Measurements from ENCODE around the gene MAT2A. TPM values are rescaled to one million over a fixed set of nuclear protein-coding genes. Genes with fewer than 3 reads are reported as not detected.

The MAT2A gene
- total RNA-seq (2011; cell fraction: chromatin; rRNA removed; ENCODE audit: low replicate concordance) = 2,702 and 3,157 TPM in 2 replicates
- total RNA-seq (2011; cell fraction: nucleolus; rRNA removed) = 1,250 and 1,264 TPM in 2 replicates
- 2,042 and 2,843 TPM in 2 replicates for total RNA-seq (2011; cell fraction: nucleoplasm; rRNA removed)
- 176 and 192 TPM in 2 replicates for total RNA-seq (2014; rRNA removed)
- total RNA-seq (2014; rRNA removed; fragmentation: Illumina TruSeq; extraction: Trizol) = 236 and 242 TPM in 2 replicates
- total RNA-seq (2015; rRNA removed; fragmentation: Illumina TruSeq; extraction: Trizol) = 215 and 240 TPM in 2 replicates
- 376 and 394 TPM in 2 replicates for total RNA-seq (2021)
- 606 and 1,027 TPM in 2 replicates for polyA plus RNA-seq (2011; rRNA removed)
- 192 and 285 TPM in 2 replicates for polyA plus RNA-seq (2011; cell fraction: cytosol; rRNA removed)
- polyA plus RNA-seq (2011; cell fraction: nucleus; rRNA removed) = 3,295 and 5,994 TPM in 2 replicates
- polyA plus RNA-seq (2012) = 368 and 393 TPM in 2 replicates
- polyA plus RNA-seq (2014; fragmentation: Illumina TruSeq; extraction: Trizol) = 324 and 385 TPM in 2 replicates
- 100 to 1,000 TPM; 130 to 197 TPM for polyA plus RNA-seq (2014; fragmentation: Nextera tagmentation; extraction: Ambion mirVana)
- 582 and 610 TPM in 2 replicates for polyA plus RNA-seq (2014; rRNA removed)
- polyA minus RNA-seq (2011; rRNA and poly(A)+ RNA removed) = 369 and 549 TPM in 2 replicates
- polyA minus RNA-seq (2011; cell fraction: cytosol; rRNA and poly(A)+ RNA removed) = 138 and 165 TPM in 2 replicates
- polyA minus RNA-seq (2011; cell fraction: nucleus; rRNA and poly(A)+ RNA removed) = 1,130 and 1,570 TPM in 2 replicates
- Bru-seq, nascent RNA = percentile 100 among the genes with signal in this experiment
- percentile 100 among the genes with signal in this experiment for BruChase-seq, experiment 1, labeled RNA remaining after a 2-hour chase
- percentile 100 among the genes with signal in this experiment for BruChase-seq, experiment 2, labeled RNA remaining after a 6-hour chase
- long read RNA-seq, experiment 1, transcript MAT2A-201 (9 exons, 2,819 nt) = major isoform, 85 of 285 reads
- long read RNA-seq, experiment 1, partial matches to known transcripts = 52 of 285 reads
- long read RNA-seq, experiment 1, other reads (novel, unspliced or antisense) = 146 of 285 reads
- long read RNA-seq, experiment 2, transcript MAT2A-201 (9 exons, 2,819 nt) = major isoform, 80 of 197 reads
- long read RNA-seq, experiment 2, partial matches to known transcripts = 18 of 197 reads
- long read RNA-seq, experiment 2, other reads (novel, unspliced or antisense) = 98 of 197 reads
- long read RNA-seq, experiment 3, transcript MAT2A-201 (9 exons, 2,819 nt) = major isoform, 89 of 128 reads
- long read RNA-seq, experiment 3, partial matches to known transcripts = 30 of 128 reads
- long read RNA-seq, experiment 3, other reads (novel, unspliced or antisense) = 9 of 128 reads

DNA sequence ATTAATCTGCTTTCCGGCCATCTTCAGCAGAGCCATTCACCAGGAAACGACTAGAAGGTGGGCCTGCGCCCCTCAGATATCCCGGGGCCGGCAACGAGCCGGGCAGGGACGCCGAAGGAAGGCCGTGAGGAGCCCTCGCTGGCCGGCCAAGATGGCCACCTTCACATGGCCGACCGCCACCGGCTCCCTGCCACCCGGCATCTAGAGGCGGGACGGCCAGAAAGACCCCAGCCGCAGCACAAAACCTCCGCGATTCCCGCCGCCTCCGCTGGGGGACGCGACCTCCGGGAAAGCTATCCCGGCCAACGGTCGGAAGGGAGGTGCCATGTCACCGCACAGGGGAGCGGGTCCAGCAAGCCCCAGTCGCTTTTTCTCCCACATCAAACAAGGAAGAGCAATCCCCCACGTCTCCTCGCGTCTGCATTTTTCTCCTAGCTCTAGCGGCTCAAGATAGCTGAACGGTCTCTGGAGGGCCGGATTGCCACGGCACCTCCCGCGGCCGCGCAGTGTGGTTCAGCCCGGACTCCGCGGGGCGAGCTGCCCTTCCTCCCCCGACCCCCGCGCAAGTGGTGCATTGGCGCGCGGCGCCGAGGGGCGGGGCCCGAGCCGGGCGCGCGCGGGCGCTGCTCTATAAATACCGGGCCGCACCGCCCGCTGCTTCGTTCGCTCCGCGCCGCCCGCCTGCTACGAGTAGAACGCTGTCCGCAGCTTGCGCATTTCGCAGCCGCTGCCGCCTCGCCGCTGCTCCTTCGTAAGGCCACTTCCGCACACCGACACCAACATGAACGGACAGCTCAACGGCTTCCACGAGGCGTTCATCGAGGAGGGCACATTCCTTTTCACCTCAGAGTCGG lies at the start of gene MAT2A:
Gene MAT2A (plus strand): TSS at position 662 of the 854 bp plus-strand sequence. CDS start 120 bp downstream, at position 782.
- in situ Hi-C loops (cut with MboI) (no loop called here), intact Hi-C loops (cut with micrococcal nuclease) (loop anchor here (1.0 to 5.0 kb wide), 3 partner anchors 38 to 101 kb away; no protein-coding TSS in a partner anchor)
- DNase-seq (ENCODE audit: extremely low read depth in 1 of 4, low spot score in 3 of 4) (peak; percentile 88 to 95 (median 91)), ATAC-seq (peak; percentile 73), FAIRE-seq (no peak)
- H3K27ac ChIP-seq (ENCODE audit: extremely low read depth, low read depth, low read length) = peak within 1 kb of the TSS; percentile 100
- H2AFZ ChIP-seq (ENCODE audit: low read depth, low read length) = peak within 1 kb of the TSS; percentile 96
- H4K20me1 ChIP-seq (replicated peaks; ENCODE audit: control insufficient read depth, insufficient read depth, low read length) = peaks cover 36% of the 10 kb centered on the region
- no peaks in the 10 kb centered on the region for H3K9me3 ChIP-seq (replicated peaks; ENCODE audit: control insufficient read depth, insufficient read depth, low read depth, low read length)
- H3K9ac ChIP-seq (ENCODE audit: insufficient read depth in 1 of 2, low read depth in 2 of 2, low read length in 2 of 2) = peak within 1 kb of the TSS; percentile 100
- WGBS (ENCODE audit: insufficient coverage, low coverage, missing lambda C conversion rate) = under 1% methylated on average over 83 of the region's 92 CpGs
- peak within 1 kb of the TSS; percentile 98 for H3K4me2 ChIP-seq (ENCODE audit: insufficient read depth, low read length)
- peaks cover 43% of the 10 kb centered on the region for H3K36me3 ChIP-seq (ENCODE audit: control insufficient read depth, insufficient read depth, low read length)
- peak within 1 kb of the TSS; percentile 68 for H3K4me3 ChIP-seq
- ChIA-PET CTCF (ENCODE audit: low intra/inter-chr PET ratio) (interaction anchor here (1.8 kb wide), 1 partner anchor 118 kb away, joined by 5 read pairs; no protein-coding TSS in a partner anchor), POLR2A (interaction anchor here (0.5 to 24.3 kb wide), 42 partner anchors 8 to 632 kb away, joined by 3 to 1576 read pairs (median 6); partner anchors contain the start of genes C2orf68, CAPG, ELMOD3 and GGCX)
- peaks cover 3% of the 10 kb centered on the region for H3K9me1 ChIP-seq (ENCODE audit: control insufficient read depth, insufficient read depth, low read length)
- peaks cover 67% of the 10 kb centered on the region for H3K79me2 ChIP-seq (ENCODE audit: control insufficient read depth, insufficient read depth, low read length)
- no TSS peak for BruUV-seq (replicated peaks)
- H3K27me3 ChIP-seq (ENCODE audit: control insufficient read depth in 2 of 2, insufficient read depth in 2 of 2, low read length in 2 of 2) = no peaks in the 10 kb centered on the region
- H3K4me1 ChIP-seq (replicated peaks in 1 of 2; ENCODE audit: control insufficient read depth in 2 of 2, insufficient read depth in 2 of 2, low read length in 2 of 2) = peaks cover 9 to 24% of the 10 kb centered on the region in 2 experiments
- TF ChIP-seq ESRRB (CRISPR knock-in tag; IDR thresholded peaks at IDR 0.05; ENCODE audit: borderline replicate concordance) (no peak), ZNF146 (CRISPR knock-in tag; IDR thresholded peaks at IDR 0.05; ENCODE audit: unreplicated experiment) (no peak), SMAD2 (IDR thresholded peaks at IDR 0.05; ENCODE audit: low read depth, low read length) (no peak), PRPF4 (IDR thresholded peaks at IDR 0.05; ENCODE audit: insufficient read depth, low read depth, low read length, poor library complexity, severe bottlenecking) (no peak)
- TF ChIP-seq, protein P1, sequence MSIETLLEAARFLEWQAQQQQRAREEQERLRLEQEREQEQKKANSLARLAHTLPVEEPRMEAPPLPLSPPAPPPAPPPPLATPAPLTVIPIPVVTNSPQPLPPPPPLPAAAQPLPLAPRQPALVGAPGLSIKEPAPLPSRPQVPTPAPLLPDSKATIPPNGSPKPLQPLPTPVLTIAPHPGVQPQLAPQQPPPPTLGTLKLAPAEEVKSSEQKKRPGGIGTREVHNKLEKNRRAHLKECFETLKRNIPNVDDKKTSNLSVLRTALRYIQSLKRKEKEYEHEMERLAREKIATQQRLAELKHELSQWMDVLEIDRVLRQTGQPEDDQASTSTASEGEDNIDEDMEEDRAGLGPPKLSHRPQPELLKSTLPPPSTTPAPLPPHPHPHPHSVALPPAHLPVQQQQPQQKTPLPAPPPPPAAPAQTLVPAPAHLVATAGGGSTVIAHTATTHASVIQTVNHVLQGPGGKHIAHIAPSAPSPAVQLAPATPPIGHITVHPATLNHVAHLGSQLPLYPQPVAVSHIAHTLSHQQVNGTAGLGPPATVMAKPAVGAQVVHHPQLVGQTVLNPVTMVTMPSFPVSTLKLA (conservative IDR thresholded peaks at IDR 0.05) = peak in 1 of 2 experiments; percentile 8; a peak in 3 of 4 replicates

Data from K562 (cell line).